GM21529 (cell line): ENCODE measurements around the gene KNL1.
"Not testable (repeated sequence)": the region's sequence is repeated elsewhere in the genome, so short reads cannot be mapped to it uniquely, and the experiment has no call there.

Source experiments
- ATAC-seq: cut with Tn5 transposase; IDR thresholded peaks from one replicate; pipeline ENCODE4 v1.9.1; 2021; ENCODE audit not compliant: unreplicated experiment

Gene KNL1

GRCh38 chr15:40578892-40579291, 15.2 kb upstream of the KNL1 start:
- no peak for ATAC-seq

GRCh38 chr15:40581796-40582195, 12.3 kb upstream of the KNL1 start:
- not testable (repeated sequence) for ATAC-seq

- ATAC-seq, result no peak
Observed at GRCh38 chr15:40582726-40583246, 11.3 kb upstream of the KNL1 start.

- ATAC-seq, result no peak
Observed at GRCh38 chr15:40584191-40584590, 9.9 kb upstream of the KNL1 start.

GRCh38 chr15:40590667-40591050, 3.4 kb upstream of the KNL1 start:
- no peak for ATAC-seq

GRCh38 chr15:40591389-40591788, 2.7 kb upstream of the KNL1 start:
- no peak for ATAC-seq

- ATAC-seq, result no peak
Observed at GRCh38 chr15:40593165-40593564, 884 bp upstream of the KNL1 start.

- ATAC-seq, result peak; percentile 36
Observed at GRCh38 chr15:40594429-40594836, 384 bp downstream of the KNL1 start.

- no peak for ATAC-seq
Observed at GRCh38 chr15:40595219-40595618, 1.2 kb downstream of the KNL1 start.

- no peak for ATAC-seq
Observed at GRCh38 chr15:40595773-40596172, 1.7 kb downstream of the KNL1 start.

GRCh38 chr15:40597024-40597423, 3.0 kb downstream of the KNL1 start:
- no peak for ATAC-seq

GRCh38 chr15:40598126-40598525, 4.1 kb downstream of the KNL1 start:
- ATAC-seq, result no peak

GRCh38 chr15:40598672-40599071, 4.6 kb downstream of the KNL1 start:
- no peak for ATAC-seq

GRCh38 chr15:40600956-40601355, 6.9 kb downstream of the KNL1 start:
- ATAC-seq, result no peak

GRCh38 chr15:40603935-40604334, 9.9 kb downstream of the KNL1 start:
- no peak for ATAC-seq

- no peak for ATAC-seq
Observed at GRCh38 chr15:40613080-40613479, 19.0 kb downstream of the KNL1 start.

GRCh38 chr15:40618023-40618422, 24.0 kb downstream of the KNL1 start:
- ATAC-seq, result no peak

GRCh38 chr15:40618906-40619305, 24.9 kb downstream of the KNL1 start:
- ATAC-seq, result no peak

- ATAC-seq, result no peak
Observed at GRCh38 chr15:40623361-40623760, 29.3 kb downstream of the KNL1 start.

GRCh38 chr15:40630313-40630712, 36.3 kb downstream of the KNL1 start:
- ATAC-seq, result no peak

GRCh38 chr15:40633178-40633577, 39.1 kb downstream of the KNL1 start:
- no peak for ATAC-seq

GRCh38 chr15:40637221-40637745, 43.2 kb downstream of the KNL1 start:
- ATAC-seq, result no peak

- no peak for ATAC-seq
Observed at GRCh38 chr15:40639677-40640076, 45.6 kb downstream of the KNL1 start.
